Gastroesophageal sphincter (tissue), 3 donors: ENCODE data around the gene CHRNE.

ENCODE experiments used
- CTCF ChIP-seq, 4 experiments: fragments of 200-600 bp in 2 of 4; fragments of 450-650 bp in 2 of 4; sonication (generic) in 1 of 4; IDR thresholded peaks; one replicate each; pipeline ENCODE4 v1.5.1; 2017 to 2019; ENCODE audit warnings: antibody characterized with exemption in 4 of 4, mild to moderate bottlenecking in 2 of 4, moderate library complexity in 2 of 4
- EP300 ChIP-seq: sonication (generic); formaldehyde crosslinking; IDR thresholded peaks from one replicate; pipeline ENCODE4 v1.6.1; 2017; ENCODE audit warnings: antibody characterized with exemption, mild to moderate bottlenecking
- POLR2A ChIP-seq, 2 donors: fragments of 450-650 bp; IDR thresholded peaks; one replicate each; pipeline ENCODE4 v1.6.1; 2017; ENCODE audit warnings: antibody characterized with exemption in 2 of 2, mild to moderate bottlenecking in 2 of 2, moderate library complexity in 1 of 2

- TF ChIP-seq EP300 (no peak), CTCF (IDR thresholded peaks at IDR 0.05) (no peak), POLR2A (IDR thresholded peaks at IDR 0.05) (no peak)
Measured at GRCh38 chr17:4928881-4929280, 26.0 kb upstream of the CHRNE start.
